NCI-H128 (cell line): Measurements from ENCODE around the gene IL15RA.
A peak's percentile ranks its signal among the peaks of the same experiment; 100 is the strongest.
"Not testable (repeated sequence)": the region's sequence is repeated elsewhere in the genome, so short reads cannot be mapped to it uniquely, and the experiment has no call there.

Experiments used
- DNase-seq: peaks from one replicate; lab custom pipeline; 2025; ENCODE audit not compliant: unreplicated experiment; lab: John Stamatoyannopoulos, UW

IL15RA gene

DNA sequence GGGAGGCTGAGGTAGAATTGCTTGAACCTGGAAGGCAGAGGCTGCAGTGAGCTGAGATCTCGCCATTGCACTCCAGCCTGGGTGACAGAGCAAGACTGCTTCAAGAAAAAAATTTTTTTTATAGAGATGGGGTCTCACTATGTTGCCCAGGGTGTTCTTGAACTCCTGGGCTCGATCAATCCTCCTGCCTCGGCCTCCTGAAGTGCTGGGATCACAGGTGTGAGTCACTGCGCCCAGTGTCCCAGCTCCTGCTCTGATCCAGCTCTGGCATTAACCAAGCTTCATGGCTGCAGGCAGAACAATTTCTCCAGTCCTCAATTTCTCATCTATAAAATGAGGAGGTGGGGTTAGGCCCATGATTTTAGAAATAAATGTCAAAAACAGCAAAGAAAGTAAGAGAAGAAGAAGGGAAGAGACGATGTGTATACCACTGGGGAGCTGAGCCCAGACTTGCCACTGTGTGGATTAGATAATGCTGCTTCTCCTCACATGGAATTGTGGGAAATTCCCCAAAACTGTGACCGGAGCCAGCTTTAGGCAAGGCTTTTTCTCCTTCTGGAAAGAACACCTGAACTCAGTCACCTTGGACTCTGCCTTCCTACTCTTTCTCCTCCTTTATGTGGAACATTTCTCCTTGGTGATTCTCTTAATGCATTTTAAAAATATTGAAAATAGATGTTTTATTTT, 25.5 kb downstream of the IL15RA start:
- no peak for DNase-seq

DNA sequence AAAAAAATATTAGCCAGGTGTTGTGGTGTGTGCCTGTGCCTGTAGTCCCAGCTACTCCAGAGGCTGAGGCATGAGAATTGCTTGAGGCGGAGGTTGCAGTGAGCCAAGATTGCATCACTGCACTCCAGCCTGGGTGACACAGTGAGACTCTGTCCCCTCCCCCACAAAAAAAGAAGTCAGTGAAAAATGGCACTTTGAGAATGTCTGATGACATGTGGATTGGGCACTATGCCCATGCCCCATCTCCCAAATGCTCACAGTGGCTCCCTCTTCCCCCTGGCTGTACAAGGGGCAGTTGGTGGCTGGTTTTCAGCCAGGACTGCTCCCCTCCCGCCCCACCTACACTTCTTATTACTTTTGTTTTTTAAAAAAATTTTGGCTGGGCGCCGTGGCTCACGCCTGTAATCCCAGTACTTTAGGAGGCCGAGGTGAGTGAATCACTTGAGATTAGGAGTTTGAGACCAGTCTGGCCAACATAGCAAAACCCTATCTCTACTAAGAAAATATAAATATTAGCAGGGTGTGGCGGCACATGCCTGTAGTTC, 26.1 kb downstream of the IL15RA start:
- no peak for DNase-seq

GRCh38 chr10:5949009-5949759, 28.2 kb downstream of the IL15RA start:
- DNase-seq = peak; percentile 0

GRCh38 chr10:5948208-5948585, 29.1 kb downstream of the IL15RA start:
- DNase-seq = no peak

DNA sequence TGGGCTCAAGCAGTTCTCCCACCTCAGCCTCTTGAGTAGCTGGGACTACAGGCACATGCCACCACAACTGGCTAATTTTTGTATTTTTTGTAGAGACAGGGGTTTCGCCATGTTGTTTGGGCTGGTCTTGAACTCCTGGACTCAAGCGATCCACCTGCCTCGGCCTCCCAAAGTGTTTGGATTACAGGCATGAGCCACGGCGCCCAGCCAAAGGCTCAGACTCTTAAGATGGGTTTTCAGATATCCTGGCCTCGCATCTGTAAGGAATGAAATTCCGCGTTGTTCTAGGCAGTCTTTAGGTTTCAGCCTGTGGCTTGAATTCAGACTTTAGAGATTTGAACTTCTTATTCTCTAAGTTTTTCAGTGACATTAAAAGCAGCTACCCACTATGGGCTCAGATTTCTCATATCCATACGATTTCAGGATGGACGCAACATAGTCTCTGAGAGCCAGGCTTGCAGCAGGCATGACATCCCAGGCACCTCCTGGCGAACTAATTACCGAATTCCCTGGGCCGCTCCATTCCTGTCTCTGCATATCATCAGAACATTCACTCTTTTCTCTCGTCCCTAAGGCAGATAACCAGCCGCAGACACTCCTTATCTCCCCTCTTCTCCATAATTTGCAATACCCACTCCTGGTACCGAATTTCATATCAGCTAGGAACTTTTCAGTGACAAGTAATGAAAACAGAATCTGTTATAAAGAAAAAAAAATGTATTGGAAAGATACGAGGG, 29.7 kb downstream of the IL15RA start:
- no peak for DNase-seq

- no peak for DNase-seq
Observed at GRCh38 chr10:5946786-5947185, 30.6 kb downstream of the IL15RA start.

GRCh38 chr10:5946419-5946775, 30.9 kb downstream of the IL15RA start:
- not testable (repeated sequence) for DNase-seq

- DNase-seq = no peak
Observed at GRCh38 chr10:5945561-5946418, 31.6 kb downstream of the IL15RA start.

DNA sequence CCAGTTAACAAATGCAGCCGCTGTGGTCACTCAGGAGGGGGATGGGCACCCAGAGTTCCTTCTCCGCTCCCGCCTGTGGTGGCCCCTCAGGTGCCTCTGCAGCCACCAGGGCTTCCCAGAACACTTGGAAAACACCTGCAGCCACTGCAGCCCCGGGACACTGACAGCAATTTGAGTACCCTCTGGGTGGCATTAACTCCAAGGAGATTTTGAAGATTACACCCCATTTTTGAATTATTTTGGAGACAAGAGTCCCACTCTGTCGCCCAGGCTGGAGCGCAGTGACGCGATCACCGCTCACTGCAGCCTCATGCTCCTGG, 32.2 kb downstream of the IL15RA start:
- DNase-seq = no peak

DNA sequence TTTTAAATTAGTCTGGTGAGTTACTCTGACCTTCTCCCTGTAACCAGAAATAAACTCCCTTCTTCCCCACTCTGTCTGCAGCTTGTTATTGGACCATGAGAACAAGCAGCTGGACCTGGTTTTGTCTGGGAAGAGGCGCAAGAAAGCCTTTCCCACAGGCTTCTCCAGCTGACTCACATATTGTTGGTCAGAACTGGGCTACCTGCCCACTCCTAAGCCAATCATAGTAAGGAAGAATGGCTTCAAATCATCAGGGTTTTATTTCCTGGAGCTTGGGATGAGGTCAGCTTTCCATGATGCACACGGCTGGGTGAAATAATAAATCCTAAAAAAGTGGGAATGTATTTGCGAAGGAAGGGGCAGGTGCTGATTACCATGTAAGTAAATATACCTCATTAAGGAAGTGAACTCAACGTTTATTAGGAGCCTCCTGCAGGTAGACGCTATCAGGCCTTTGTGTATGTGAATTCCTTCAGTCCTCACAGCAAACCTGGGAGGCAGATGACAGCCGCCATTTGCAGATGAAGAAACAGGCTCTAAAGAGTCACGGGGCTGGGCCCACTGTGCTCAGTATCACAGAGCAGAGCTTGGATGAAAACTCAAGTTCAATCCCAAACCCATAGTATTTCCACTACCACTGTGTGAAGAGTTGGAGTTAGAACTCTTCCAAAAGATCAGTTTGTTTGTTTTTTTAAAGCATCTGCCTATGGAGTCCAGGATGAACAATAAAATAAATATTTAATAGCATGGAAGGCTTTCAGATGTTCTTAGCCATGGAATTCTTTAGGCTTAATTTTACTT, 32.8 kb downstream of the IL15RA start:
- DNase-seq = no peak

- no peak for DNase-seq
Observed at GRCh38 chr10:5943536-5943935, 33.8 kb downstream of the IL15RA start.

DNA sequence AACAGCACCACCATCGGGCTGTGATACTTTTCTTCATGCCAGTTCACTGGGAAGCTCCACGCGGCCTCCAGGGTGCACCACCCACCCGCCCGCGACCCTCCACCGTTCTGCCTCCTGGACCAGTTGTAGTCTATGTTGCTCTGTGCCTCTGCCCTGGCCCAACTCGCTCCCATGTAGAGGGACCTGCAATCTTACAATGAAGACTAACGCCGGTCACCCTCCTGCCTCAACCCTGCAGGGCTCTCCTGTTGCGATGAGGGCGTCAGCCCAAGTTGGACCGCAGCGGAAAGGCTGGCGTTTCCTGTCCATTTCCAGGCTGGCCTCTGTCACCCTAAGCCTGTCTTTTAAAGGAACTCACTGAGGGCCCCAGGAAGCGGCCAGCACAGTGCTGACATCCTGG, 34.9 kb downstream of the IL15RA start:
- DNase-seq = no peak

GRCh38 chr10:5942001-5942400, 35.3 kb downstream of the IL15RA start:
- DNase-seq = no peak

DNA sequence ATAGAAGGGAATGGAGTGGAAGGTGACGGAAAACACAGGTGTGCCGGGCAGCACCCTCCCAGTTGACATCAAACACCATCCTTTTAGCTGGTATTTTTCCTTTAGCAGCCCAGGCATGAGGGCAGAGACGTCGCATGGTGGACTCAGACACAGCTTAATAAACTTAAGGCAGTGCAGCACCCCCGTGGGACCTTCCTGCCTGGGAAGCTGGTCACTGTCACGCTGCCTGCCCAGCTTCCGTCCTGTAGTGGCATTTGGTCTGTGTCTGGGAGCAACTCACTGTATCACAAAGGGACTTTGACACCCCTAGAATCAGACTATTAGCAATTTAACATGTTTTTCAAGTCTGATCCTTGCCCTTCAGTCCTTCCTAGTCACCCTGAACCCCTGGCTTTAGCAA, 35.8 kb downstream of the IL15RA start:
- DNase-seq = no peak

GRCh38 chr10:5940807-5941218, 36.5 kb downstream of the IL15RA start:
- no peak for DNase-seq

- DNase-seq = no peak
Observed at GRCh38 chr10:5938291-5938690, 39.1 kb downstream of the IL15RA start.

DNA sequence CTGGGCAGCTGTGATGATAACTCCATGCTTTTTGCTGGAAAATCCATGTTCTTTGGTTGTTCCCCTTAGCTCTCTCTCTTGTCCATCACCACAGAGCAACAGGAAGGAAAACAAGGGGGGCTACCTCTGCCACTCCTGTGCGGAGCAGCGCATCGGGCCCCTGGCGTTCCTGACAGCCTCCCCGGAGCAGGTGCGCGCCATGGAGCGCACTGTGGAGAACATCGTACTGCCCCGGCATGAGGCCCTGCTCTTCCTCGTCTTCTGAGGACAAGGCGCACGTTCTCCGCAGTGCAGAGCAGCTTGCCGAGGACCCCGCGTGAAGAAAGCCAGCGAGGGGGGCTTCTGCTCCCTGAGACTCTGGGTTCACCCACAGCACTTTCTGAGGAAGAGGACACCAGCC, 40.3 kb downstream of the IL15RA start:
- no peak for DNase-seq

GRCh38 chr10:5935628-5936027, 41.7 kb downstream of the IL15RA start:
- no peak for DNase-seq

- no peak for DNase-seq
Observed at GRCh38 chr10:5933909-5934546, 43.3 kb downstream of the IL15RA start.

GRCh38 chr10:5932345-5932744, 45.0 kb downstream of the IL15RA start:
- DNase-seq = no peak
